Measurements from ENCODE around the gene LAMB1.

- no peak for TF ChIP-seq POLR2AphosphoS5 (IDR thresholded peaks at IDR 0.05; ENCODE audit: borderline replicate concordance, low read depth, low read length)
- TF ChIP-seq EZH2 (IDR thresholded peaks at IDR 0.05) = no peak
- TF ChIP-seq FOXP2 (optimal IDR thresholded peaks at IDR 0.05; ENCODE audit: control extremely low read depth, extremely low read length, insufficient read depth) = no peak
These were observed 42.7 kb upstream of the LAMB1 start for GRCh38 chr7:108045669-108046068.

All from SK-N-MC (cell line).